Uterus (tissue), 4 donors: ENCODE results near the gene DMD. TPM values are rescaled to one million over a fixed set of nuclear protein-coding genes. Genes with fewer than 3 reads are reported as not detected.
"Not testable (repeated sequence)": the region's sequence is repeated elsewhere in the genome, so short reads cannot be mapped to it uniquely, and the experiment has no call there.

Experiments
- DNase-seq, 2 donors: peaks; one replicate each; pipeline ENCODE4 v3.0.0-alpha.2; 2019 to 2020
- H3K27ac ChIP-seq, 2 donors: fragments of 200-600 bp; sonication (generic); 1 replicate in 1 of 2; 2 replicates in 1 of 2; pipeline ENCODE4 v1.5.1; 2016 to 2018
- H3K27me3 ChIP-seq, 2 donors: fragments of 200-600 bp; sonication (generic); one replicate each; pipeline ENCODE4 v1.5.1; 2018 to 2019; ENCODE audit warnings: control low read depth in 1 of 2
- H3K36me3 ChIP-seq, 2 donors: fragments of 200-600 bp; sonication (generic); one replicate each; pipeline ENCODE4 v1.5.1; 2019; ENCODE audit warnings: control low read depth in 1 of 2
- H3K4me1 ChIP-seq, 2 donors: fragments of 200-600 bp; sonication (generic); one replicate each; pipeline ENCODE4 v1.5.1; 2018 to 2019; ENCODE audit warnings: control low read depth in 1 of 2
- H3K4me3 ChIP-seq, 2 donors: fragments of 200-600 bp; sonication (generic); 1 replicate in 1 of 2; 2 replicates in 1 of 2; pipeline ENCODE4 v1.5.1; 2018 to 2019; ENCODE audit warnings: mild to moderate bottlenecking in 1 of 2
- H3K9me3 ChIP-seq, 2 donors: fragments of 200-600 bp; sonication (generic); one replicate each; pipeline ENCODE4 v1.5.1; 2019; ENCODE audit warnings: control low read depth in 1 of 2
- POLR2A ChIP-seq, 2 donors: fragments of 450-650 bp; IDR thresholded peaks; one replicate each; pipeline ENCODE4 v1.6.1; 2016; ENCODE audit warnings: antibody characterized with exemption in 2 of 2, mild to moderate bottlenecking in 1 of 2, moderate library complexity in 1 of 2
- intact Hi-C: fragments of 100-400 bp; cut with DNase I; formaldehyde crosslinking; loops from one replicate; pipeline ENCODE4 v1.15.1; 2023; ENCODE audit warnings: low total_unique reads
- total RNA-seq, 4 donors: library from RNA; depleted of rRNA in 3 of 4; stranded (reverse); fragments of >200 nt in 3 of 4; gene quantifications; one replicate each; pipeline versions ENCODE4 v1.1.0 to v1.2.4, GENCODE V29; 2014 to 2023
- TF ChIP-seq, protein P1 (sequence below), 4 experiments: fragments of 200-600 bp in 2 of 4; fragments of 450-650 bp in 2 of 4; sonication (generic) in 2 of 4; IDR thresholded peaks; one replicate each; pipeline ENCODE4 v1.5.1; 2016 to 2019; ENCODE audit warnings: antibody characterized with exemption in 4 of 4, mild to moderate bottlenecking in 2 of 4, moderate library complexity in 1 of 4
- donor health status: DM: yes; HTN: yes; CAD: no.

The DMD gene
- total RNA-seq, 4 donors from 2014 or later, result 73.8 to 147 (median 97.8) TPM

DNA sequence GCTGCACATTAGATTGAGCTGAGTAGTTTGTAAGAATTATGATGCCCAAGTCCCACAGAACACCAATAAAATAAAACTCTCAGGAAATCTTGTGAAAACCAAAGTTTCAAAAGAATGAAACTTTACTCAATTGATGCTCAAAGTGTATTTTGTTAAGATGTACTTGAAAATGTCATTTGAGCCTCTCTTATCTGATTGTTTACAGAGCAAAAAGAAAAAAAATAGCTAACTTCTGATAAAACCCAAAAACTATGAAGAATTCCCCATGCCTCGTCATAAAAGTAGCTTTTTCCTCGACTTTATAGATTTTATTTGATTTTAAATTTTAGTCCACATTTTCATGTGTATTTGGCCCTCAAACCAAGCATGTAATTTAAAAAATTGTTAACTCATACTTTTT is 1618.0 kb downstream of the DMD start:
- H3K27me3 ChIP-seq, result no peaks in the 10 kb centered on the region
- H3K27ac ChIP-seq, result no peak overlapping the region
- TF ChIP-seq, protein P1, sequence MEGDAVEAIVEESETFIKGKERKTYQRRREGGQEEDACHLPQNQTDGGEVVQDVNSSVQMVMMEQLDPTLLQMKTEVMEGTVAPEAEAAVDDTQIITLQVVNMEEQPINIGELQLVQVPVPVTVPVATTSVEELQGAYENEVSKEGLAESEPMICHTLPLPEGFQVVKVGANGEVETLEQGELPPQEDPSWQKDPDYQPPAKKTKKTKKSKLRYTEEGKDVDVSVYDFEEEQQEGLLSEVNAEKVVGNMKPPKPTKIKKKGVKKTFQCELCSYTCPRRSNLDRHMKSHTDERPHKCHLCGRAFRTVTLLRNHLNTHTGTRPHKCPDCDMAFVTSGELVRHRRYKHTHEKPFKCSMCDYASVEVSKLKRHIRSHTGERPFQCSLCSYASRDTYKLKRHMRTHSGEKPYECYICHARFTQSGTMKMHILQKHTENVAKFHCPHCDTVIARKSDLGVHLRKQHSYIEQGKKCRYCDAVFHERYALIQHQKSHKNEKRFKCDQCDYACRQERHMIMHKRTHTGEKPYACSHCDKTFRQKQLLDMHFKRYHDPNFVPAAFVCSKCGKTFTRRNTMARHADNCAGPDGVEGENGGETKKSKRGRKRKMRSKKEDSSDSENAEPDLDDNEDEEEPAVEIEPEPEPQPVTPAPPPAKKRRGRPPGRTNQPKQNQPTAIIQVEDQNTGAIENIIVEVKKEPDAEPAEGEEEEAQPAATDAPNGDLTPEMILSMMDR (IDR thresholded peaks at IDR 0.05), result no peak
- no peak for TF ChIP-seq POLR2A (IDR thresholded peaks at IDR 0.05)
- intact Hi-C loops, result no loop called here
- DNase-seq, result no peak
- no peaks in the 10 kb centered on the region for H3K36me3 ChIP-seq
- H3K4me3 ChIP-seq, result no peak overlapping the region
- H3K9me3 ChIP-seq, result no peaks in the 10 kb centered on the region
- H3K4me1 ChIP-seq, result no peaks in the 10 kb centered on the region

DNA sequence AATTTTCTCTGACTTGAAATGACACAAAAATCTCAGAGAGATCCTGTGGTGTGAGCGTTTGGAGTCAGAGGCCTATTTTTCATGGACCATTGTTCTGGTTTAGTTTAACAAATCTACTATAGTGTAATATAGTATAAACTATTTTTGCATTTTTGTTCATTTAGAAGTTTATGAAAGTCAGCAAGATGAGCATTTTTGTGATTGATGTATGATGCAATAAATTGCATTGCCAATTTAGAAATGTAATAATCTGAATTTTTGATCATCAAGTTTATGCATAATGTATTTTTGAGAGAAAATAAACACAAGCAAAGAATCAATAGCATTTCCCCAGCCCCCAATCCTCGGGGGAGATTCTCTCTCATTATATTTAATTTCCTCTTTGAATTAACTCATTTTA is 1620.0 kb downstream of the DMD start:
- Histone ChIP-seq H3K36me3 (no peaks in the 10 kb centered on the region), H3K9me3 (no peaks in the 10 kb centered on the region), H3K4me3 (no peak overlapping the region), H3K27ac (no peak overlapping the region), H3K27me3 (no peaks in the 10 kb centered on the region), H3K4me1 (no peaks in the 10 kb centered on the region)
- DNase-seq, result no peak
- TF ChIP-seq, protein P1 (IDR thresholded peaks at IDR 0.05), result no peak
- TF ChIP-seq POLR2A (IDR thresholded peaks at IDR 0.05), result no peak
- intact Hi-C loops, result no loop called here

DNA sequence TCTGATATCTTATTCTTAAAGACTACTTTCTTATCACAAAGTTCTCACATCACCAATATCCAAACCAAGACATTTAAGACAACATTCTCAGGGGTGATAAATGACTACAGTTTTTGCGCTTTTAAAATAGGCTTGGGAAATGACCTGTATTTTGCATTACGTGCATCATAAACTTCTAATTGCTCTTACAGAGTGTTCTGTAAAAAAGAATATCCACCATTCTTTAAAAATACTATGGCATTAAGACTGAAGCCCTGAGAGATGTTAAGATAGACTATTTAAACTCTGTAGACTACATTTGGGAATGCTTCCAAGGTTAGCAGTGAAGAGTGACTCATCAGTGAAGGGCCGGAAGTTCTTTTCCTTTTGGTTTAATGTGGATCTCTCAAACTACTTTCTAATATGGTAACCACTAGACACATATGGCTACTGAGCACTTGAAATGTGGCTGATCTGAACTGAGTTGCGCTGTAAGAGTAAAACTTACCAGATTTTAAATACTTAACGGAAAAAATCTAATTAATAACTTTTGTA is 1620.7 kb downstream of the DMD start:
- DNase-seq, result no peak
- TF ChIP-seq, protein P1 (IDR thresholded peaks at IDR 0.05), result no peak
- TF ChIP-seq POLR2A (IDR thresholded peaks at IDR 0.05), result no peak

DNA sequence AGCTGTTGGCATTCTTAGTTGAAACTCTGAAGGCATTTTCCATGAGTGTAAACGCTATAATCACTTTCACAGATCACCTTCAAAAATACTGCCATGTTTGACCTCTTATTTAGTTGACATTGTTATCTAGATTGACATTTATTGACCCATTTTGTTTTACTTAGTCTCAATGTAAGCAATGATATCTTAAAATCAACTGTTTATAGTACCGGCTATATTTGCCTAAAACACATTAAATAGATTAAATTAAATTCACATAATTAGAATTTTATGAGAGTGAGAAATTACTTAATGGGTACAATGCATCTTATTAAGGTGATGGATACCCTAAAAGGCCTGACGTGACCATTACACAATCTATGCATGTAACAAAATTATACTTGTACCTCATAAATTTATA is 1621.8 kb downstream of the DMD start:
- no peaks in the 10 kb centered on the region for H3K36me3 ChIP-seq
- H3K4me3 ChIP-seq, result no peak overlapping the region
- H3K27ac ChIP-seq, result no peak overlapping the region
- DNase-seq, result no peak
- TF ChIP-seq, protein P1 (IDR thresholded peaks at IDR 0.05), result no peak
- TF ChIP-seq POLR2A (IDR thresholded peaks at IDR 0.05), result no peak
- H3K27me3 ChIP-seq, result no peaks in the 10 kb centered on the region
- intact Hi-C loops, result no loop called here
- no peaks in the 10 kb centered on the region for H3K4me1 ChIP-seq
- no peaks in the 10 kb centered on the region for H3K9me3 ChIP-seq

More for the DNA sequence above, 1620.7 kb downstream of the DMD start:
- intact Hi-C loops, result no loop called here
- H3K36me3 ChIP-seq, result no peaks in the 10 kb centered on the region
- H3K27ac ChIP-seq, result no peak overlapping the region
- no peaks in the 10 kb centered on the region for H3K4me1 ChIP-seq
- no peaks in the 10 kb centered on the region for H3K27me3 ChIP-seq
- H3K9me3 ChIP-seq, result no peaks in the 10 kb centered on the region
- no peak overlapping the region for H3K4me3 ChIP-seq

DNA sequence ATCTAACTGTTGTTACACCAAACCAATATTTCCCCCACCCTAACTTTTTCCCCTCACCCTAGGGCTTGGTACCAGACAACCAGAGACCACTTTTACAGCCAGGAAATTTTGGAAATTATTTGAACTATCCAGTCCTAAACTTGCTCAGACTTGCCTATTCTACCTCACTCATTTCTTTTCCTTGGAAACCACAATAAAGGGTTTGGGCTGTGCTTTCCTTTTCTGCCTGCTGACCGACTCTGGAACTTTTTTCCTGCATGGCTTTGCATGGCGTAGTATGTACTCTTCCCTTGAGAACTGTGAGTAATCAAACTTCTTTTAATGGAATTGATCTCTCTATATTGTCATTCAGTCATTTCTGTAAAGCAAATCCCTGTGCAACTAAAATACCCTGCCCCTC is 1623.0 kb downstream of the DMD start:
- TF ChIP-seq POLR2A (IDR thresholded peaks at IDR 0.05), result no peak
- TF ChIP-seq, protein P1 (IDR thresholded peaks at IDR 0.05), result no peak
- Histone ChIP-seq H3K27me3 (no peaks in the 10 kb centered on the region), H3K4me3 (no peak overlapping the region), H3K36me3 (no peaks in the 10 kb centered on the region), H3K4me1 (no peaks in the 10 kb centered on the region), H3K9me3 (no peaks in the 10 kb centered on the region), H3K27ac (no peak overlapping the region)
- DNase-seq, result no peak
- intact Hi-C loops, result no loop called here

DNA sequence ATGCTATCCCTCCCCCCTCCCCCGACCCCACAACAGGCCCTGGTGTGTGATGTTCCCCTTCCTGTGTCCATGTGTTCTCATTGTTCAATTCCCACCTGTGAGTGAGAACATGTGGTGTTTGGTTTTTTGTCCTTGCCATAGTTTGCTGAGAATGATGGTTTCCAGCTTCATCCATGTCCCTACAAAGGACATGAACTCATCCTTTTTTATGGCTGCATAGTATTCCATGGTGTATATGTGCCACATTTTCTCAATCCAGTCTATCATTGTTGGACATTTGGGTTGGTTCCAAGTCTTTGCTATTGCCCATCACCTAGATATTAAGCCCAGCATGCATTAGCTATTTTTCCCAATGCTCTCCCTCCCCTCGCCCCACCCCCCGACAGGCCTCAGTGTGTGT is 1627.5 kb downstream of the DMD start:
- H3K9me3 ChIP-seq, H3K36me3 ChIP-seq, H3K4me3 ChIP-seq, intact Hi-C loops, DNase-seq, H3K4me1 ChIP-seq, H3K27ac ChIP-seq, H3K27me3 ChIP-seq: not testable (repeated sequence)
